Keratinocyte (primary cell): ENCODE measurements around the gene CYB561A3.

Experiments
- EZH2 ChIP-seq: IDR thresholded peaks from one replicate; pipeline ENCODE4 v1.6.1; 2012; ENCODE audit warnings: inconsistent platforms, mild to moderate bottlenecking, low read length, moderate library complexity
- TF ChIP-seq, protein P1 (sequence below), 3 experiments: IDR thresholded peaks in 1 of 3; conservative IDR thresholded peaks in 1 of 3; optimal IDR thresholded peaks in 1 of 3; 2 replicates in 2 of 3; 3 replicates in 1 of 3; pipeline versions ENCODE3 to v1.5.1; 2011; ENCODE audit warnings: low read length in 3 of 3, mild to moderate bottlenecking in 3 of 3, moderate library complexity in 2 of 3, control low read depth in 1 of 3, inconsistent platforms in 1 of 3; ENCODE audit not compliant: insufficient read depth in 2 of 3; ENCODE audit errors: extremely low read depth in 1 of 3

DNA sequence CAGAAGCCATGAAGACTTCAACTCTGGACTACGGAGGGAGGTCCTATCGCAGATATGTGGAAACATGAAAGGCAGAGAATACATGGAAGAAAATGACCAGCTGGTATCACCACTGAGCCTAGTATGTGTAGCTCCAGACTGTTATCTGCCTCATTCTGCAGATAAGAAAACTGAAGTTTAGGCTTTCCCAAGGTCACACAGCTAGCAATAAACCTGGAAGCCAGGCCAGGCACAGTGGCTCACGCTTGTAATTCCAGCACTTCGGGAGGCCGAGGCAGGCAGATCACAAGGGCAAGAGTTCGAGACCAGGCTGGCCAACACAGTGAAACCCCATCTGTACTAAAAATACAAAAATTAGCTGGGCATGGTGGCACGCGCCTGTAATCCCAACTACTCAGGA lies 50.9 kb downstream of the CYB561A3 start:
- TF ChIP-seq, protein P1, sequence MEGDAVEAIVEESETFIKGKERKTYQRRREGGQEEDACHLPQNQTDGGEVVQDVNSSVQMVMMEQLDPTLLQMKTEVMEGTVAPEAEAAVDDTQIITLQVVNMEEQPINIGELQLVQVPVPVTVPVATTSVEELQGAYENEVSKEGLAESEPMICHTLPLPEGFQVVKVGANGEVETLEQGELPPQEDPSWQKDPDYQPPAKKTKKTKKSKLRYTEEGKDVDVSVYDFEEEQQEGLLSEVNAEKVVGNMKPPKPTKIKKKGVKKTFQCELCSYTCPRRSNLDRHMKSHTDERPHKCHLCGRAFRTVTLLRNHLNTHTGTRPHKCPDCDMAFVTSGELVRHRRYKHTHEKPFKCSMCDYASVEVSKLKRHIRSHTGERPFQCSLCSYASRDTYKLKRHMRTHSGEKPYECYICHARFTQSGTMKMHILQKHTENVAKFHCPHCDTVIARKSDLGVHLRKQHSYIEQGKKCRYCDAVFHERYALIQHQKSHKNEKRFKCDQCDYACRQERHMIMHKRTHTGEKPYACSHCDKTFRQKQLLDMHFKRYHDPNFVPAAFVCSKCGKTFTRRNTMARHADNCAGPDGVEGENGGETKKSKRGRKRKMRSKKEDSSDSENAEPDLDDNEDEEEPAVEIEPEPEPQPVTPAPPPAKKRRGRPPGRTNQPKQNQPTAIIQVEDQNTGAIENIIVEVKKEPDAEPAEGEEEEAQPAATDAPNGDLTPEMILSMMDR (optimal IDR thresholded peaks at IDR 0.05 in 1 of 3, IDR thresholded peaks at IDR 0.05 in 1 of 3, conservative IDR thresholded peaks at IDR 0.05 in 1 of 3; ENCODE audit: extremely low read depth in 1 of 3, insufficient read depth in 2 of 3, low read length in 3 of 3) = no peak
- TF ChIP-seq EZH2 = no peak
